Hair follicle dermal papilla cell (primary cell): Measurements from ENCODE around the gene SLC26A5. TPM values are rescaled to one million over a fixed set of nuclear protein-coding genes. Genes with fewer than 3 reads are reported as not detected.

Source experiments
- small RNA-seq: library from RNA; depleted of rRNA; stranded (forward); fragments of <200 nt; gene quantifications from one replicate; pipeline ENCODE3, GENCODE V24; 2012
- total RNA-seq: library from RNA; depleted of rRNA; stranded (reverse); fragments of >200 nt; gene quantifications from 2 replicates; pipeline ENCODE4 v1.2.3, GENCODE V29; 2012

Gene SLC26A5
- total RNA-seq: not detected in 2 replicates

GRCh38 chr7:103446049-103446520 is at the start of gene SLC26A5:
SLC26A5 (minus strand) TSS chr7:103446207; CDS start chr7:103421514, 24,693 bp downstream.

GRCh38 chr7:103347507-103348267 is 98.3 kb downstream of the SLC26A5 start, which contains the start of gene PSMC2:
PSMC2 (plus strand) TSS chr7:103347643; CDS start chr7:103347712, 69 bp downstream.

GRCh38 chr7:103344453-103345149 is 101.4 kb downstream of the SLC26A5 start, which contains the start of gene DNAJC2:
DNAJC2 (minus strand) TSS chr7:103344767; CDS start chr7:103344622, 145 bp downstream.

Small RNAs within 50 kb of the gene (small RNA-seq; reads per million reads assigned to genes)
- gene RF00019 (not detected), gene RPS29P16 (not detected)

Other genes starting within 250 kb of the SLC26A5 start
- 51.6 and 64.5 TPM in 2 replicates for gene PMPCB, start 148.8 kb downstream of the SLC26A5 start, total RNA-seq
- 13.1 and 15.7 TPM in 2 replicates for gene DNAJC2, start 101.4 kb downstream of the SLC26A5 start, total RNA-seq
- 128 and 201 TPM in 2 replicates for gene PSMC2, start 98.6 kb downstream of the SLC26A5 start, total RNA-seq